ENCODE results near the gene CCDC33.

Gene CCDC33

DNA sequence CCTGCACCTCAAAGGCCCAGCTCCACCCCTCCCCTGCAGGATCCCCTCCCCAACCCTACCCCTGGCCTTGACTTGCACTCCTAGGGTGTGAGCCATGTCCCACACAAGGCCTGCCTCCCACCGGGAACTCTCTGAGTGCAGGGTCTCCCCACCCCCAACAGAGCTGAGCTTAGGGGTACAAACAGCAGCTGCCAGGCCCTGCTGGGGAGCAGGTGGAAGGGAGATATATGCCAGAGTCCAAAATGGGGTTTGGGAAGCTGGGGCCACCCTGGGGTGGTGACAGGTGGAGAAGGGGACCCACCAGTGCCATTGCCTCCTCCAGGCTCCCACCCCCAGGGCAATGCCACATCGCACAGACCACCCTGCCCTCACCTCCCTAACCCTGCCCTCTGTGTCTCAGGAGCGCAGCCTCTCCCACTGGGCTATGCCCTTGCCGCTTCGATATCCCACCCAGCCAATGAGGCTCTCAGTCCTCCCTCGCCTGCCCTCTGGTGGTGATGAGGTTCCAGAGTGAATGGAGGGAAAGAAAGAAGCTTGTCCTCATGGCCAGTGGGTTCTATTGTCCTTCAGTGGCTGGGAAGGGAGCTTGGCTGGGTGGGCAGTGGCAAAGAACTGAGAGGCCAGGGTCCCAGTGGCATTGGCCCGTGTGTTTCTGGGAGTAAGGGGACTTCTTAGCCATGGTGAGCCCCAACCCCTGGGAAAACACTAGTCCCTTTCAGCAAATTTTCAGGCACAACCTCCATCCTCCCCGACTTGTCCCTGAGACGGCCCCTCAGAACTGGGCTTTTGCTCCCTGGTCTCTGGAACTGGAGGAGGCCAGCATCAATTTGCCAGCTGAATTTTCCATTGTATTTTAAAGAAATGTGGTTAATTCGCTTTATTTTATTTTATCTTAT, 84.5 kb downstream of the CCDC33 start:
- Histone ChIP-seq H3K4me3 (ENCODE audit: insufficient read depth, low read depth, low read length, poor library complexity, severe bottlenecking) (no peak overlapping the region), H3K27me3 (replicated peaks; ENCODE audit: control insufficient read depth, insufficient read depth, low read length, poor library complexity, severe bottlenecking) (no peaks in the 10 kb centered on the region), H3K4me1 (ENCODE audit: control insufficient read depth, insufficient read depth, low read length, poor library complexity, severe bottlenecking) (peaks cover 4% of the 10 kb centered on the region), H3K9me3 (ENCODE audit: control insufficient read depth, low read length) (no peaks in the 10 kb centered on the region), H3K27ac (ENCODE audit: insufficient read depth, low read length, poor library complexity, severe bottlenecking) (no peak overlapping the region), H3K36me3 (ENCODE audit: control insufficient read depth, insufficient read depth, low read length) (no peaks in the 10 kb centered on the region)
- DNase-seq, result no peak

GRCh38 chr15:74322558-74323180, 86.5 kb downstream of the CCDC33 start:
- Histone ChIP-seq H3K4me3 (ENCODE audit: insufficient read depth, low read depth, low read length, poor library complexity, severe bottlenecking) (no peak overlapping the region), H3K36me3 (ENCODE audit: control insufficient read depth, insufficient read depth, low read length) (no peaks in the 10 kb centered on the region), H3K27ac (ENCODE audit: insufficient read depth, low read length, poor library complexity, severe bottlenecking) (no peak overlapping the region), H3K9me3 (ENCODE audit: control insufficient read depth, low read length) (no peaks in the 10 kb centered on the region), H3K27me3 (replicated peaks; ENCODE audit: control insufficient read depth, insufficient read depth, low read length, poor library complexity, severe bottlenecking) (no peaks in the 10 kb centered on the region), H3K4me1 (ENCODE audit: control insufficient read depth, insufficient read depth, low read length, poor library complexity, severe bottlenecking) (no peaks in the 10 kb centered on the region)
- peak; percentile 4 to 31 (median 17) for DNase-seq

DNA sequence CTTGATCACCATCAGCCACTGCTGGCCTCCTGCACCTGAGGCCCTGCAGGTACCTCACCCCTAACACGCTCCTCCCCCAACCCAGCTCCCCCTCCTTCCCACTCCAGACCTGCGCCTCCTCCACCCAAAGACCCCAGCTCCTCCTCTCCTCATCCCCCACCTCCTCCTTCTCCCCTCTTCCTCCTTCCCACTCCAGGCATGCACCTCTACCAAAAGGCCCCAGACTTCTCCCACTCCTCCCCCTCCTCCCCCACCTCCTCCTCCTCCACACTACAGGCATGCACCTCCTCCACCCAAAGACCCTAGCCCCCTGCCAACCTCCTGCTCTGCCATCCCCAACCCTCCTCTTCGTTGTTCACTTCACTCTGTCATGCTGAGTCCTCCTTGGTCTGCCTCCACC, 88.6 kb downstream of the CCDC33 start:
- DNase-seq, result no peak
- Histone ChIP-seq H3K4me3 (ENCODE audit: insufficient read depth, low read depth, low read length, poor library complexity, severe bottlenecking) (no peak overlapping the region), H3K27ac (ENCODE audit: insufficient read depth, low read length, poor library complexity, severe bottlenecking) (no peak overlapping the region), H3K27me3 (replicated peaks; ENCODE audit: control insufficient read depth, insufficient read depth, low read length, poor library complexity, severe bottlenecking) (no peaks in the 10 kb centered on the region), H3K4me1 (ENCODE audit: control insufficient read depth, insufficient read depth, low read length, poor library complexity, severe bottlenecking) (no peaks in the 10 kb centered on the region), H3K9me3 (ENCODE audit: control insufficient read depth, low read length) (no peaks in the 10 kb centered on the region), H3K36me3 (ENCODE audit: control insufficient read depth, insufficient read depth, low read length) (no peaks in the 10 kb centered on the region)

- H3K9me3 ChIP-seq (ENCODE audit: control insufficient read depth, low read length), result no peaks in the 10 kb centered on the region
- DNase-seq, result no peak
- H3K4me3 ChIP-seq (ENCODE audit: insufficient read depth, low read depth, low read length, poor library complexity, severe bottlenecking), result no peak overlapping the region
- H3K4me1 ChIP-seq (ENCODE audit: control insufficient read depth, insufficient read depth, low read length, poor library complexity, severe bottlenecking), result no peaks in the 10 kb centered on the region
- H3K27me3 ChIP-seq (replicated peaks; ENCODE audit: control insufficient read depth, insufficient read depth, low read length, poor library complexity, severe bottlenecking), result no peaks in the 10 kb centered on the region
- H3K27ac ChIP-seq (ENCODE audit: insufficient read depth, low read length, poor library complexity, severe bottlenecking), result no peak overlapping the region
- no peaks in the 10 kb centered on the region for H3K36me3 ChIP-seq (ENCODE audit: control insufficient read depth, insufficient read depth, low read length)
Measured at GRCh38 chr15:74326746-74327145, 90.6 kb downstream of the CCDC33 start.

DNA sequence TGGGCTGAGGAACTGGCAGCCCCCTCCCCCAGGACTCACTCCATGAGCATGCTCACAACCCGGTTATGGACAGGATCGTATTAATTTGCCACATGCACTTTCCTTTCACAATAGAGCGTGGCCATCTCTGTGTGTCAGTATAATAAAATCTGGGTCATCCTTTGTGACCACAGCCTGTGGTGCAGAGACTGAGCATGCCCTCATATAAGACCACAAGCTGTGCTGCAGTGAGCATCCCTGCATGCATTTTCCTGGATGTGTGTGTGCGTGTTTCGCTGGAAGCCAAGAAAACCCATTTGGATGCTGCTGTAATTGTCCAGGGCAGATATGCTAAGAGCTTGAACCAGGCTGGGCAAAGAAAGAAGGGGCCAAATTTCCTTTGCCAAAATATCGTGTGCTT, 91.6 kb downstream of the CCDC33 start:
- H3K36me3 ChIP-seq (ENCODE audit: control insufficient read depth, insufficient read depth, low read length), result no peaks in the 10 kb centered on the region
- H3K4me3 ChIP-seq (ENCODE audit: insufficient read depth, low read depth, low read length, poor library complexity, severe bottlenecking), result no peak overlapping the region
- H3K27me3 ChIP-seq (replicated peaks; ENCODE audit: control insufficient read depth, insufficient read depth, low read length, poor library complexity, severe bottlenecking), result no peaks in the 10 kb centered on the region
- DNase-seq, result no peak
- no peak overlapping the region for H3K27ac ChIP-seq (ENCODE audit: insufficient read depth, low read length, poor library complexity, severe bottlenecking)
- no peaks in the 10 kb centered on the region for H3K4me1 ChIP-seq (ENCODE audit: control insufficient read depth, insufficient read depth, low read length, poor library complexity, severe bottlenecking)
- H3K9me3 ChIP-seq (ENCODE audit: control insufficient read depth, low read length), result no peaks in the 10 kb centered on the region

DNA sequence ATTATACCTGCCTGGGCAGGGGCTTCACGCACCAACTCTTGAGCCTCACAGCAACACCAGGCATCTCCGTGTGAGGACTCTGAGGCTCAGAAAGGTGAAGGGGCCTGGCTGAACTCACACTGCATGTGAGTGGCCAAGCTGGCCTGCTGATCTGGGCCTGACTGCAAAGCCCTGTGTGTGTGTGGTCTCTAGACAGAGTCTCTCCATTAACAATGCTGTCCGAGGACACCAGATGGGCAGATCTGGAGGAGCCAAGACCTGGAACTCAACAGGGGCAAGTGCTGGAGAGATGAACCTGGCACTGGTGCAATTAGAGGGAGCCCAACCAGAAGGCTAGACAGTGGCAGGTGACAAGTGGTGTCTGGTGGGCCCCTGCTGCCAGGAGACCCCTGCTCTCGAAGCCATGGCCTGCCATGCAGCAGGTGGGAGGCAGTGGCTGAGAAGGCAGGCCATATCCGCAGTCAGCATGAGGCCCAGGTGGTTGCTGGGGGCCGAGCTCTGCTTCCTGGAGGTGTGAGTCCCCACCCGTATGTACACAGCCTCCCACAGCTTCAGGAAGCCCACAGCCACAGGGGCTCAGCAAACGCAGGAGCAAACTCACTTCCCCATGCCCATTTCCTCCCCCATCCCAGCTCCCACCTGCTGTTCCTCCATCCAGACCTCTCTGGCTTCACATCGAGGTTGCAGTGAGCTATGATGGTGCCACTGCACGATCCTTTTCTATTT, 92.4 kb downstream of the CCDC33 start:
- Histone ChIP-seq H3K27me3 (replicated peaks; ENCODE audit: control insufficient read depth, insufficient read depth, low read length, poor library complexity, severe bottlenecking) (no peaks in the 10 kb centered on the region), H3K27ac (ENCODE audit: insufficient read depth, low read length, poor library complexity, severe bottlenecking) (no peak overlapping the region), H3K4me3 (ENCODE audit: insufficient read depth, low read depth, low read length, poor library complexity, severe bottlenecking) (no peak overlapping the region), H3K9me3 (ENCODE audit: control insufficient read depth, low read length) (no peaks in the 10 kb centered on the region), H3K36me3 (ENCODE audit: control insufficient read depth, insufficient read depth, low read length) (no peaks in the 10 kb centered on the region), H3K4me1 (ENCODE audit: control insufficient read depth, insufficient read depth, low read length, poor library complexity, severe bottlenecking) (no peaks in the 10 kb centered on the region)
- no peak for DNase-seq

DNA sequence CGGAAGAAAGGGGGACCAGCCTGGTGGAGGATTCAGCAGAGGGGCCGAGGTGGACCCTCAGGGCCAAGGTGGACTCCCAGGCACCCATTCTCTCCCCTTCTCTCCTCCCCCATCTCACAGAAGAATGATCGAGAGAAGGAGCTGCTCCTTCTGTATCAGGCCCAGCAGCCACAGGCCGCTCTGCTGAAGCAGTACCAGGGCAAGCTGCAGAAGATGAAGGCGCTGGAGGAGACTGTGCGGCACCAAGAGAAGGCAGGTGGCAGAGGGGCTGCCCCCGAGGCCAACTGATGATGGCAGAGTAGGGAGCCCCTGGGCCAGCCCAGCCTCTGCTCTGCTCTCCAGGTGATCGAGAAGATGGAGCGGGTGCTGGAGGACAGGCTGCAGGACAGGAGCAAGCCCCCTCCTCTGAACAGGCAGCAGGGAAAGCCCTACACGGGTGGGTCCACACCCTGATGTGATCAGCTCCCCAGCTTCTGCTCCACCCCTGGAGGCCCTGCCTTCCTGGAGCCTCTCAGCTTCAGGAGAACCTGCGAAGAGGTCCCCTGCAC, 94.8 kb downstream of the CCDC33 start:
- no peaks in the 10 kb centered on the region for H3K27me3 ChIP-seq (replicated peaks; ENCODE audit: control insufficient read depth, insufficient read depth, low read length, poor library complexity, severe bottlenecking)

GRCh38 chr15:74332011-74332410, 95.9 kb downstream of the CCDC33 start:
- no peak for DNase-seq
- Histone ChIP-seq H3K36me3 (ENCODE audit: control insufficient read depth, insufficient read depth, low read length) (no peaks in the 10 kb centered on the region), H3K9me3 (ENCODE audit: control insufficient read depth, low read length) (no peaks in the 10 kb centered on the region), H3K4me1 (ENCODE audit: control insufficient read depth, insufficient read depth, low read length, poor library complexity, severe bottlenecking) (no peaks in the 10 kb centered on the region), H3K27ac (ENCODE audit: insufficient read depth, low read length, poor library complexity, severe bottlenecking) (no peak overlapping the region), H3K4me3 (ENCODE audit: insufficient read depth, low read depth, low read length, poor library complexity, severe bottlenecking) (no peak overlapping the region), H3K27me3 (replicated peaks; ENCODE audit: control insufficient read depth, insufficient read depth, low read length, poor library complexity, severe bottlenecking) (no peaks in the 10 kb centered on the region)

More for the DNA sequence above, 94.8 kb downstream of the CCDC33 start:
- Histone ChIP-seq H3K4me3 (ENCODE audit: insufficient read depth, low read depth, low read length, poor library complexity, severe bottlenecking) (no peak overlapping the region), H3K27ac (ENCODE audit: insufficient read depth, low read length, poor library complexity, severe bottlenecking) (no peak overlapping the region), H3K4me1 (ENCODE audit: control insufficient read depth, insufficient read depth, low read length, poor library complexity, severe bottlenecking) (no peaks in the 10 kb centered on the region), H3K36me3 (ENCODE audit: control insufficient read depth, insufficient read depth, low read length) (no peaks in the 10 kb centered on the region), H3K9me3 (ENCODE audit: control insufficient read depth, low read length) (no peaks in the 10 kb centered on the region)
- DNase-seq, result no peak

DNA sequence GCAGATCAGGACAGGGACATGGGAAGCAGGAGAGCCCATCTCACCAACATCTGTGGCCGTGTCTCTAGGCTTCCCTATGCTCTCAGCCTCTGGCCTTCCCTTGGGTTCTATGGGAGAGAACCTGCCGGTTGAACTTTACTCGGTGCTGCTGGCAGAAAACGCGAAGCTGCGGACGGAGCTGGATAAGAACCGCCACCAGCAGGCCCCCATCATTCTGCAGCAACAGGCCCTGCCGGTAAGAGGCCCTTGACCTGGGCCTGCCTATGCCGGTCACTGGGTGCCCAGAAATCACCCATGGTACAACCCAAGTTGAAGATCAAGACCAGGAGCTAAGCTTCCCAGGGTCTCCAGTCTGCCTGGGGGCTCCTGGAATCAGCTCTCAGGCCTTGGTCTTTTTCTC, 96.5 kb downstream of the CCDC33 start:
- DNase-seq, result no peak
- H3K4me3 ChIP-seq (ENCODE audit: insufficient read depth, low read depth, low read length, poor library complexity, severe bottlenecking), result no peak overlapping the region
- no peaks in the 10 kb centered on the region for H3K27me3 ChIP-seq (replicated peaks; ENCODE audit: control insufficient read depth, insufficient read depth, low read length, poor library complexity, severe bottlenecking)
- no peak overlapping the region for H3K27ac ChIP-seq (ENCODE audit: insufficient read depth, low read length, poor library complexity, severe bottlenecking)
- H3K4me1 ChIP-seq (ENCODE audit: control insufficient read depth, insufficient read depth, low read length, poor library complexity, severe bottlenecking), result no peaks in the 10 kb centered on the region
- H3K36me3 ChIP-seq (ENCODE audit: control insufficient read depth, insufficient read depth, low read length), result no peaks in the 10 kb centered on the region
- H3K9me3 ChIP-seq (ENCODE audit: control insufficient read depth, low read length), result no peaks in the 10 kb centered on the region
